Measurements from ENCODE around the gene LRRC1.
"Not testable (repeated sequence)": the region's sequence is repeated elsewhere in the genome, so short reads cannot be mapped to it uniquely, and the experiment has no call there.

The LRRC1 gene

GRCh38 chr6:53794720-53795339 lies at the start of gene LRRC1:
Gene LRRC1, plus strand, starts transcription at chr6:53795005. Its CDS starts 252 bp downstream, at chr6:53795257.
- peak; percentile 78 for DNase-seq (ENCODE audit: low read depth)

- DNase-seq (ENCODE audit: low read depth): no peak
Observed at GRCh38 chr6:53746442-53747103, 48.2 kb upstream of the LRRC1 start.

GRCh38 chr6:53750052-53750650 lies 44.7 kb upstream of the LRRC1 start:
- DNase-seq (ENCODE audit: low read depth): no peak

- DNase-seq (ENCODE audit: low read depth): no peak
Observed at GRCh38 chr6:53751417-53751816, 43.4 kb upstream of the LRRC1 start.

GRCh38 chr6:53752440-53752839 lies 42.4 kb upstream of the LRRC1 start:
- DNase-seq (ENCODE audit: low read depth): no peak

- no peak for DNase-seq (ENCODE audit: low read depth)
Observed at GRCh38 chr6:53752856-53753255, 41.9 kb upstream of the LRRC1 start.

GRCh38 chr6:53754330-53754729 lies 40.5 kb upstream of the LRRC1 start:
- DNase-seq (ENCODE audit: low read depth): no peak

- no peak for DNase-seq (ENCODE audit: low read depth)
Observed at GRCh38 chr6:53756396-53756795, 38.4 kb upstream of the LRRC1 start.

GRCh38 chr6:53758496-53758895 lies 36.3 kb upstream of the LRRC1 start:
- DNase-seq (ENCODE audit: low read depth): no peak

- DNase-seq (ENCODE audit: low read depth): peak; percentile 4
Observed at GRCh38 chr6:53761036-53761435, 33.8 kb upstream of the LRRC1 start.

- no peak for DNase-seq (ENCODE audit: low read depth)
Observed at GRCh38 chr6:53765270-53765669, 29.5 kb upstream of the LRRC1 start.

- DNase-seq (ENCODE audit: low read depth): no peak
Observed at GRCh38 chr6:53766930-53767329, 27.9 kb upstream of the LRRC1 start.

GRCh38 chr6:53767941-53768340 lies 26.9 kb upstream of the LRRC1 start:
- DNase-seq (ENCODE audit: low read depth): no peak

GRCh38 chr6:53768636-53769035 lies 26.2 kb upstream of the LRRC1 start:
- DNase-seq (ENCODE audit: low read depth): no peak

- no peak for DNase-seq (ENCODE audit: low read depth)
Observed at GRCh38 chr6:53770780-53771249, 24.0 kb upstream of the LRRC1 start.

GRCh38 chr6:53771785-53772624 lies 22.8 kb upstream of the LRRC1 start:
- DNase-seq (ENCODE audit: low read depth): peak; percentile 38

- DNase-seq (ENCODE audit: low read depth): no peak
Observed at GRCh38 chr6:53773044-53773696, 21.6 kb upstream of the LRRC1 start.

GRCh38 chr6:53776152-53776551 lies 18.7 kb upstream of the LRRC1 start:
- not testable (repeated sequence) for DNase-seq (ENCODE audit: low read depth)

- not testable (repeated sequence) for DNase-seq (ENCODE audit: low read depth)
Observed at GRCh38 chr6:53784991-53785390, 9.8 kb upstream of the LRRC1 start.

- DNase-seq (ENCODE audit: low read depth): no peak
Observed at GRCh38 chr6:53786832-53787231, 8.0 kb upstream of the LRRC1 start.

GRCh38 chr6:53790886-53791285 lies 3.9 kb upstream of the LRRC1 start:
- DNase-seq (ENCODE audit: low read depth): no peak

GRCh38 chr6:53792016-53792415 lies 2.8 kb upstream of the LRRC1 start:
- DNase-seq (ENCODE audit: low read depth): no peak

Data from GM04504 (cell line).